HepG2 (cell line): ENCODE results near the gene C19orf73. TPM values are rescaled to one million over a fixed set of nuclear protein-coding genes. Genes with fewer than 3 reads are reported as not detected.
A peak's percentile ranks its signal among the peaks of the same experiment; 100 is the strongest.

Experiments
- ELF4 ChIP-seq: sonication (generic); formaldehyde crosslinking; IDR thresholded peaks from 2 replicates; pipeline ENCODE4 v1.5.0; 2020; ENCODE audit warnings: missing genetic modification reagents, mild to moderate bottlenecking, moderate library complexity, borderline replicate concordance
- HBP1 ChIP-seq: IDR thresholded peaks from 2 replicates; pipeline ENCODE4 v1.6.1; 2016; ENCODE audit warnings: low read depth, control low read depth
- LCORL ChIP-seq, 2 experiments: fragments of 450-650 bp in 1 of 2; sonication (generic) in 1 of 2; formaldehyde crosslinking in 1 of 2; IDR thresholded peaks; 2 replicates each; pipeline versions ENCODE4 v1.5.0 to v1.6.1; 2017 to 2020; ENCODE audit warnings: antibody characterized with exemption in 1 of 2, missing genetic modification reagents in 1 of 2
- MEF2D ChIP-seq: sonication (generic); formaldehyde crosslinking; IDR thresholded peaks from 2 replicates; pipeline ENCODE4 v1.5.1; 2020; ENCODE audit warnings: mild to moderate bottlenecking, missing genetic modification reagents
- PRDM4 ChIP-seq: sonication (generic); formaldehyde crosslinking; IDR thresholded peaks from 2 replicates; pipeline ENCODE4 v1.9.0; 2021; ENCODE audit warnings: missing genetic modification reagents, borderline replicate concordance
- PRPF4 ChIP-seq: fragments of 200-400 bp; formaldehyde crosslinking; IDR thresholded peaks from 2 replicates; pipeline ENCODE4 v1.6.1; 2016; ENCODE audit warnings: low read length, low read depth; ENCODE audit not compliant: poor library complexity, severe bottlenecking
- RFXANK ChIP-seq: IDR thresholded peaks from 2 replicates; pipeline ENCODE4 v1.6.1; 2016
- SCMH1 ChIP-seq: sonication (generic); formaldehyde crosslinking; IDR thresholded peaks from 2 replicates; pipeline ENCODE4 v1.9.0; 2021; ENCODE audit warnings: missing genetic modification reagents, mild to moderate bottlenecking, borderline replicate concordance
- SNAI1 ChIP-seq: sonication (generic); formaldehyde crosslinking; IDR thresholded peaks from 2 replicates; pipeline ENCODE4 v1.5.0; 2020; ENCODE audit warnings: mild to moderate bottlenecking, missing genetic modification reagents, borderline replicate concordance
- SYNCRIP ChIP-seq: fragments of 200-400 bp; formaldehyde crosslinking; IDR thresholded peaks from 2 replicates; pipeline ENCODE4 v1.6.1; 2018; ENCODE audit warnings: mild to moderate bottlenecking, low read depth, low read length; ENCODE audit not compliant: insufficient read depth
- ZBTB39 ChIP-seq: sonication (generic); formaldehyde crosslinking; IDR thresholded peaks from 2 replicates; pipeline ENCODE4 v1.5.0; 2020; ENCODE audit warnings: missing genetic modification reagents
- ZNF484 ChIP-seq: sonication (generic); formaldehyde crosslinking; IDR thresholded peaks from 2 replicates; pipeline ENCODE4 v1.5.1; 2020; ENCODE audit warnings: mild to moderate bottlenecking, low read depth, missing genetic modification reagents, borderline replicate concordance
- ZNF766 ChIP-seq: sonication (generic); formaldehyde crosslinking; IDR thresholded peaks from 2 replicates; pipeline ENCODE4 v1.5.0; 2020; ENCODE audit warnings: missing genetic modification reagents, borderline replicate concordance
- ZNF841 ChIP-seq: sonication (generic); formaldehyde crosslinking; IDR thresholded peaks from 2 replicates; pipeline ENCODE4 v1.8.1; 2023; ENCODE audit warnings: missing genetic modification reagents, borderline replicate concordance
- ZSCAN30 ChIP-seq: sonication (generic); formaldehyde crosslinking; IDR thresholded peaks from 2 replicates; pipeline ENCODE4 v1.5.0; 2020; ENCODE audit warnings: mild to moderate bottlenecking, missing genetic modification reagents
- polyA plus RNA-seq, 8 experiments: library from polyadenylated mRNA; depleted of rRNA in 3 of 8; stranded (reverse) in 7 of 8; unstranded in 1 of 8; fragments of >200 nt; fragmentation: Illumina TruSeq in 4 of 8; extraction: Trizol in 4 of 8; gene quantifications; 2 replicates each; pipeline versions ENCODE4 v1.2.1 to v1.2.3, GENCODE V29; 2011 to 2016; ENCODE audit warnings: low read depth in 4 of 8, missing spikeins in 1 of 8, mixed read lengths in 1 of 8; ENCODE audit not compliant: insufficient read depth in 1 of 8
- total RNA-seq, 5 experiments: library from RNA; depleted of rRNA; stranded (reverse); fragments of >200 nt; fragmentation: Illumina TruSeq; extraction: Trizol; gene quantifications; 2 replicates each; pipeline ENCODE4 v1.2.3, GENCODE V29; 2016; ENCODE audit warnings: low read depth in 1 of 5
- TF ChIP-seq, protein P1 (sequence below): sonication (generic); formaldehyde crosslinking; IDR thresholded peaks from 2 replicates; pipeline ENCODE4 v1.5.0; 2020; ENCODE audit warnings: mild to moderate bottlenecking, missing genetic modification reagents, borderline replicate concordance
- TF ChIP-seq, protein P2 (sequence below): fragments of 450-650 bp; IDR thresholded peaks from 2 replicates; pipeline ENCODE4 v1.6.1; 2016

Gene C19orf73
- total and polyA plus RNA-seq, 2 of the 13 experiments (the other 11 are each of a cell fraction or from before 2014, with no cell fraction given): 1.4 to 1.5 TPM

DNA sequence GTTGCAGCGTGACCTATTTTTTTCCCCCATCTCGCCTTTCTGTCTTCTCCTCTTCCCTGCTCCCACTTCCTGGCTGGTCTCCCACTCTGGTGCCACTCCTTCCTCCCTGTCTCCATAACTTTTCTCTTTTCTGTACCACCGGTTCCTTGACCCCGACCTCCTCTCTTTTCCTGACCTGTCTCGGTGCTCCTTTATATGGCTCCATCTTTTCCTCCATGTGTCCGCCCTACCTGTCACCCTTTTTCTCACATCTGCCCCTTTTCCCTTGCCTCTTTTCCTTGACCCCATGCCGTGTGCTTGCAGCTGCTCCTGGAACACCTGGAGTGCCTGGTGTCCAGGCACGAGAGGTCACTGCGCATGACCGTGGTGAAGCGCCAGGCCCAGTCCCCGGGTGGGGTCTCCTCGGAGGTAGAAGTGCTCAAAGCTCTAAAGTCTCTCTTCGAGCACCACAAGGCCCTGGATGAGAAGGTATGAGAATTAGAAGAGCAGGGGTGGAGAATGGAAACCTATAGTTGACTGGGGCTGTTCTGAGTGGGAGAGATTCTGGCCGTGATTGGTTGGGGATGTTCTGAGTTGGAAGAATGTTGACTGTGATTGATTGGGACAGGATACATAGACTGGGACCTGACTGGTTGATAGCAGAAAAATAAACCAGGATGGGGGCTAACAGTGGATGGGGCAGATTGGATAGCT is 9.7 kb upstream of the C19orf73 start (continued):
- TF ChIP-seq SYNCRIP: no peak
- TF ChIP-seq ZSCAN30 (CRISPR knock-in tag): no peak
- TF ChIP-seq, protein P1, sequence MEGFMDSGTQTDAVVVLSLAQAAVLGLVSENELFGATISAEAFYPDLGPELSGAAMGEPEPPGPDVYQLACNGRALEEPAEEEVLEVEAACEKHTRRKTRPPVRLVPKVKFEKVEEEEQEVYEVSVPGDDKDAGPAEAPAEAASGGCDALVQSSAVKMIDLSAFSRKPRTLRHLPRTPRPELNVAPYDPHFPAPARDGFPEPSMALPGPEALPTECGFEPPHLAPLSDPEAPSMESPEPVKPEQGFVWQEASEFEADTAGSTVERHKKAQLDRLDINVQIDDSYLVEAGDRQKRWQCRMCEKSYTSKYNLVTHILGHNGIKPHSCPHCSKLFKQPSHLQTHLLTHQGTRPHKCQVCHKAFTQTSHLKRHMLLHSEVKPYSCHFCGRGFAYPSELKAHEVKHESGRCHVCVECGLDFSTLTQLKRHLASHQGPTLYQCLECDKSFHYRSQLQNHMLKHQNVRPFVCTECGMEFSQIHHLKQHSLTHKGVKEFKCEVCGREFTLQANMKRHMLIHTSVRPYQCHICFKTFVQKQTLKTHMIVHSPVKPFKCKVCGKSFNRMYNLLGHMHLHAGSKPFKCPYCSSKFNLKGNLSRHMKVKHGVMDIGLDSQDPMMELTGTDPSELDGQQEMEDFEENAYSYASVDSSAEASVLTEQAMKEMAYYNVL (CRISPR knock-in tag): no peak
- no peak for TF ChIP-seq LCORL (IDR thresholded peaks at IDR 0.05)
- no peak for TF ChIP-seq LCORL (CRISPR knock-in tag; IDR thresholded peaks at IDR 0.05)
- TF ChIP-seq ZNF484: no peak
- no peak for TF ChIP-seq ZNF841 (CRISPR knock-in tag)
- 0 out of 2 replicates have a peak, but pooled peaks have one; percentile 40 for TF ChIP-seq MEF2D (CRISPR knock-in tag)
- no peak for TF ChIP-seq PRPF4
- no peak for TF ChIP-seq HBP1 (CRISPR knock-in tag)
- TF ChIP-seq PRDM4 (CRISPR knock-in tag): no peak
- TF ChIP-seq, protein P2, sequence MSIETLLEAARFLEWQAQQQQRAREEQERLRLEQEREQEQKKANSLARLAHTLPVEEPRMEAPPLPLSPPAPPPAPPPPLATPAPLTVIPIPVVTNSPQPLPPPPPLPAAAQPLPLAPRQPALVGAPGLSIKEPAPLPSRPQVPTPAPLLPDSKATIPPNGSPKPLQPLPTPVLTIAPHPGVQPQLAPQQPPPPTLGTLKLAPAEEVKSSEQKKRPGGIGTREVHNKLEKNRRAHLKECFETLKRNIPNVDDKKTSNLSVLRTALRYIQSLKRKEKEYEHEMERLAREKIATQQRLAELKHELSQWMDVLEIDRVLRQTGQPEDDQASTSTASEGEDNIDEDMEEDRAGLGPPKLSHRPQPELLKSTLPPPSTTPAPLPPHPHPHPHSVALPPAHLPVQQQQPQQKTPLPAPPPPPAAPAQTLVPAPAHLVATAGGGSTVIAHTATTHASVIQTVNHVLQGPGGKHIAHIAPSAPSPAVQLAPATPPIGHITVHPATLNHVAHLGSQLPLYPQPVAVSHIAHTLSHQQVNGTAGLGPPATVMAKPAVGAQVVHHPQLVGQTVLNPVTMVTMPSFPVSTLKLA: no peak
- TF ChIP-seq ELF4 (CRISPR knock-in tag): no peak
- no peak for TF ChIP-seq SCMH1 (CRISPR knock-in tag)
- no peak for TF ChIP-seq ZNF766 (CRISPR knock-in tag)
- TF ChIP-seq RFXANK (CRISPR knock-in tag): no peak
- TF ChIP-seq SNAI1 (CRISPR knock-in tag): 0 out of 2 replicates have a peak, but pooled peaks have one; percentile 13
- no peak for TF ChIP-seq ZBTB39 (CRISPR knock-in tag)
